ENCODE results near the gene HIVEP2. TPM values are rescaled to one million over a fixed set of nuclear protein-coding genes. Genes with fewer than 3 reads are reported as not detected.

The HIVEP2 gene
- total and polyA plus RNA-seq, 2 of the 4 experiments (the other 2 are of a cell fraction) = 4.3 to 11.3 TPM

DNA sequence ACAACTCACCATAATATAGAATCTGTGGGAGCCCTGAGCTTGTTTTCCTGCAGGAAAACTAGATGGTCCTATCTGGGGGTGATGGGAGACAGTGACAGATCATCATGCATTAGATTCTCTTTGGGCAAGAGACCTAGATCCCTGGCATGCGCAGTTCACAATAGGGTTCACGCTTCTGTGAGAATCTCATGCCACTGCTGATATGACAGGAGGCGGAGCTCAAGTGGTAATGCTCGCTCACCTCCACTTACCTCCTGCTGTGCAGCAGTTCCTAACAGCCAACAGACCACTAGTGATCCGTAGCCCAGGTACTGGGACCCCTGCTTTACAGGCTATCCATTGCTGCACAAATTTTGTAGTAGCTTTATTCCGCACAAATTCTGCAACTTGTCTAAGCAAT, 84.5 kb downstream of the HIVEP2 start:
- Histone ChIP-seq H2AFZ (replicated peaks; ENCODE audit: low read length, poor library complexity) (no peak overlapping the region), H4K5ac (ENCODE audit: low read depth, low read length) (no peak overlapping the region), H3K4me2 (ENCODE audit: low read depth, low read length) (no peak overlapping the region), H3K4me1 (ENCODE audit: control insufficient read depth, insufficient read depth, low read length) (peaks cover 3% of the 10 kb centered on the region), H4K91ac (ENCODE audit: insufficient read depth, low read depth, low read length) (no peak overlapping the region), H3K23ac (ENCODE audit: low read depth, low read length) (no peak overlapping the region), H2BK20ac (ENCODE audit: low read depth, low read length) (no peak overlapping the region), H2BK15ac (ENCODE audit: low read depth, low read length) (no peak overlapping the region), H2AK5ac (ENCODE audit: low read depth, low read length) (no peak overlapping the region), H3K36me3 (ENCODE audit: control insufficient read depth, insufficient read depth, low read length) (no peaks in the 10 kb centered on the region), H3K9ac (ENCODE audit: low read depth, low read length) (no peak overlapping the region), H3K9me1 (ENCODE audit: insufficient read depth, low read length) (peaks cover 4% of the 10 kb centered on the region; the same call in 1 of the 2 replicates), H2BK5ac (ENCODE audit: low read depth, low read length, poor library complexity, severe bottlenecking) (no peak overlapping the region), H3K18ac (ENCODE audit: low read depth, low read length) (no peak overlapping the region), H3K14ac (replicated peaks; ENCODE audit: low read depth, low read length) (no peak overlapping the region), H4K20me1 (ENCODE audit: insufficient read depth, low read length) (no peaks in the 10 kb centered on the region), H4K8ac (ENCODE audit: low read depth in 2 of 2, low read length in 2 of 2) (no peak overlapping the region), H3K4ac (ENCODE audit: low read depth, low read length) (no peak overlapping the region), H3K4me3 (ENCODE audit: insufficient read depth, low read depth, low read length) (no peak overlapping the region), H3K79me1 (ENCODE audit: low read depth in 1 of 2, low read length in 2 of 2) (peaks cover 14 to 28% of the 10 kb centered on the region in 2 experiments), H2AK9ac (replicated peaks; ENCODE audit: low read depth, low read length, poor library complexity) (no peak overlapping the region), H3K27me3 (ENCODE audit: control insufficient read depth, insufficient read depth, low read length) (no peaks in the 10 kb centered on the region), H3K27ac (ENCODE audit: insufficient read depth, low read length) (no peak overlapping the region), H3K56ac (ENCODE audit: extremely low read depth, insufficient read depth, low read length) (no peak overlapping the region), H2BK120ac (ENCODE audit: low read depth, low read length) (no peak overlapping the region), H3K9me3 (ENCODE audit: control insufficient read depth, insufficient read depth, low read length) (no peaks in the 10 kb centered on the region)
- no peak for ATAC-seq (ENCODE audit: low read depth)
- no TSS peak for BruUV-seq (replicated peaks)
- dilution Hi-C loops (cut with HindIII; ENCODE audit: low sequenced_read_pairs, unreplicated experiment) (no loop called here), in situ Hi-C loops (cut with MboI; ENCODE audit: low sequenced_read_pairs) (no loop called here), intact Hi-C loops (cut with micrococcal nuclease) (no loop called here)
- WGBS, 2 experiments (ENCODE audit: extremely low coverage in 2 of 2, insufficient read length in 1 of 2) = 100% methylated on average over 1 of the region's 6 CpGs; no CpG with 5 or more reads in 1 of the 2 experiments
- POLR2A ChIA-PET (ENCODE audit: unreplicated experiment) = no interaction called here
- CTCF ChIA-PET = no interaction called here
- TF ChIP-seq, protein P1, sequence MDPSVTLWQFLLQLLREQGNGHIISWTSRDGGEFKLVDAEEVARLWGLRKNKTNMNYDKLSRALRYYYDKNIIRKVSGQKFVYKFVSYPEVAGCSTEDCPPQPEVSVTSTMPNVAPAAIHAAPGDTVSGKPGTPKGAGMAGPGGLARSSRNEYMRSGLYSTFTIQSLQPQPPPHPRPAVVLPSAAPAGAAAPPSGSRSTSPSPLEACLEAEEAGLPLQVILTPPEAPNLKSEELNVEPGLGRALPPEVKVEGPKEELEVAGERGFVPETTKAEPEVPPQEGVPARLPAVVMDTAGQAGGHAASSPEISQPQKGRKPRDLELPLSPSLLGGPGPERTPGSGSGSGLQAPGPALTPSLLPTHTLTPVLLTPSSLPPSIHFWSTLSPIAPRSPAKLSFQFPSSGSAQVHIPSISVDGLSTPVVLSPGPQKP (IDR thresholded peaks at IDR 0.05; ENCODE audit: borderline replicate concordance, low read depth, low read length) = no peak
- no peak for TF ChIP-seq POLR2A (IDR thresholded peaks at IDR 0.05; ENCODE audit: low read depth, low read length)
- TF ChIP-seq, protein P2, sequence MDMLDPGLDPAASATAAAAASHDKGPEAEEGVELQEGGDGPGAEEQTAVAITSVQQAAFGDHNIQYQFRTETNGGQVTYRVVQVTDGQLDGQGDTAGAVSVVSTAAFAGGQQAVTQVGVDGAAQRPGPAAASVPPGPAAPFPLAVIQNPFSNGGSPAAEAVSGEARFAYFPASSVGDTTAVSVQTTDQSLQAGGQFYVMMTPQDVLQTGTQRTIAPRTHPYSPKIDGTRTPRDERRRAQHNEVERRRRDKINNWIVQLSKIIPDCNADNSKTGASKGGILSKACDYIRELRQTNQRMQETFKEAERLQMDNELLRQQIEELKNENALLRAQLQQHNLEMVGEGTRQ (IDR thresholded peaks at IDR 0.05; ENCODE audit: low read depth, low read length) = no peak
- no peak for TF ChIP-seq RAD21 (IDR thresholded peaks at IDR 0.05; ENCODE audit: low read length)
- no peak for DNase-seq
